Sciatic nerve (tissue), 2 donors: ENCODE data around the gene ERO1B. TPM values are rescaled to one million over a fixed set of nuclear protein-coding genes. Genes with fewer than 3 reads are reported as not detected.

Experiments
- ATAC-seq: fragments of 200-7000 bp; cut with Tn5 transposase; one replicate; pipeline ENCODE4 v1.9.1; 2020; ENCODE audit warnings: mild to moderate bottlenecking, moderate library complexity
- DNase-seq: peaks from one replicate; pipeline ENCODE4 v3.0.0-alpha.2; 2020; ENCODE audit warnings: low spot score
- intact Hi-C: fragments of 100-400 bp; cut with DNase I; formaldehyde crosslinking; loops from one replicate; pipeline ENCODE4 v1.14.2; 2022
- total RNA-seq: library from RNA; stranded (reverse); fragmentation: NEBNext Ultra II Directional; extraction: Animal tissue kit (Norgen Biotek cat#: 25700); gene quantifications from one replicate; pipeline ENCODE4 v1.2.1, GENCODE V29; 2021
- donor health status: DM: no; HTN: no; CAD: no.
- donor health status: DM: no; HTN: no; CAD: no.

ERO1B gene
- total RNA-seq, 1 donor from 2014 or later = 10.6 TPM

- ATAC-seq (no peak), DNase-seq (no peak)
- intact Hi-C loops = no loop called here
Observed at GRCh38 chr1:236302941-236303340, 21.2 kb upstream of the ERO1B start.

DNA sequence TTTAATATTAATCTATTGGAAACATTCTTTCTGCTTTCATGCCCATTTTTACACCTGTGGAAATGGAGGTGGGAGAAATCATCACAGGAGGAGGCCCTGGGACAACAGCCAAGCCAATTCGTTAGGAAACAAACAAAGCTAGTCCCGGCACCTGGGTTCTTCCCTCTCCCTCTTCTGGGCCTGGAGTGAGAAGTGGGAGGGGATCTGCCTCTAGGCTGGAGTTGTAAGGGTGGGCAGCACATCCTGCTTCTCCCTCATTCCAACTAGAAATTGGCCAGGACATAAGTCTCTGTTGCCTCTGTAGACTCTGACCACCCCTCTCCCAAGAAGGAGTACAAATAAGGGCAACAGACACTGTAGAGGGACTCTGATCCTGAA is 20.2 kb upstream of the ERO1B start:
- DNase-seq = no peak
- ATAC-seq = no peak
- intact Hi-C loops = no loop called here

GRCh38 chr1:236301080-236301957 is 19.6 kb upstream of the ERO1B start:
- DNase-seq (no peak), ATAC-seq (no peak)
- intact Hi-C loops = no loop called here

DNA sequence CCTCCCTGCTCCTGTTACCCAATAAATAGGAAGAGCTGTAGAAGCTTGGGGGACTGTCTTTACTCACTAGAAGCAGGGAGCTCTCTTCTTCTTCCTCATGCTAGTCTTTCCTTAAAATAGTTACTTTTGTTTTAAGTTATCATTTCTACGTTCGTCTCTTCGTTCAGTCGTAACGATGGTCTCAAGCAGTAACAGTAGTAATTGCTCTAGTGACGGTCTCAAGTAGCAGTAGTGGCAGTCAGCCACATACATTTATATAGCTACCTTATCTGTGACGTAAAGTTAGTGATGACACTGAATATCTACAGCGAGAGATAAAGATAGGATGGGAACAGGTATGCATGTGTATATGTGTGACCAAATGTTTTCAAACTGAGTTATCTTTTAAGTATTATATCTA is 15.4 kb upstream of the ERO1B start:
- ATAC-seq (no peak), DNase-seq (no peak)
- intact Hi-C loops = no loop called here

DNA sequence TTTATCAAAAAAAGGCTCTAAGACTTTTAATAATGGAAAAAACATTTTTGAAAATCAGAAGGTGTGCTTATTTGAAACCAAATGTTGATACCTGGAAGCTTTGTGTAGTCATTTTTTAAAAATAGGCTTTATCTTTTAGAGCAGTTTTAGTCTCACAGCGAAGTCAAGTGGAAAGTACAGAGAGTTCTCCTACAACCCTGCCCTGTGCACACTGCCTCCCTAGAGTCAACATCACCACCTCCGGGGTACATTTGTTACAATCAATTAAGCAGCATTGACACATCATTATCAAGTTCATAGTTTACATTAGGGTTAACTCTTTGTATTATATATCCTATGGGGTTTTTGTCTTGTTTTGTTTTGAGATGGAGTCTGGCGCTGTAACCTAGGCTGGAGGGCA is 10.7 kb upstream of the ERO1B start:
- DNase-seq = no peak
- intact Hi-C loops = no loop called here
- no peak for ATAC-seq

GRCh38 chr1:236289492-236290131 is 7.9 kb upstream of the ERO1B start:
- no peak for ATAC-seq
- intact Hi-C loops = no loop called here

DNA sequence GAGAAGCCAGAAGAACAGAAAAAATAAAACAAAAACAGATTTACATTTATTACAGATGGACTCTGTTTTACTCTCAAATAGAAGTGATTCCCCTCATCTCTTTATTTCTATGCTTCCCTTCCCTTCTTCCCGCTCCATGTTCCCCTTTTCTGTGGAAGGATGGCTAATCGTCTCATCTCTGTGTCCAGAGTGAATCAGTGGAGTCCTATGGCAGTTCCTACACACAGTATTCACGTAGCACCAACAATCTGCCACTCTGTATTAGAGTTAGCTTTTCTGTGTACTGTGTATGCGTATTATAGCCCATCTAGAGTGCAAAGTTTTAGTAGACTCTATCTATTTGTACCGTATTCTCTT is 6.8 kb upstream of the ERO1B start:
- ATAC-seq (no peak), DNase-seq (no peak)
- intact Hi-C loops = no loop called here

More at GRCh38 chr1:236289492-236290131, 7.9 kb upstream of the ERO1B start:
- no peak for DNase-seq

DNA sequence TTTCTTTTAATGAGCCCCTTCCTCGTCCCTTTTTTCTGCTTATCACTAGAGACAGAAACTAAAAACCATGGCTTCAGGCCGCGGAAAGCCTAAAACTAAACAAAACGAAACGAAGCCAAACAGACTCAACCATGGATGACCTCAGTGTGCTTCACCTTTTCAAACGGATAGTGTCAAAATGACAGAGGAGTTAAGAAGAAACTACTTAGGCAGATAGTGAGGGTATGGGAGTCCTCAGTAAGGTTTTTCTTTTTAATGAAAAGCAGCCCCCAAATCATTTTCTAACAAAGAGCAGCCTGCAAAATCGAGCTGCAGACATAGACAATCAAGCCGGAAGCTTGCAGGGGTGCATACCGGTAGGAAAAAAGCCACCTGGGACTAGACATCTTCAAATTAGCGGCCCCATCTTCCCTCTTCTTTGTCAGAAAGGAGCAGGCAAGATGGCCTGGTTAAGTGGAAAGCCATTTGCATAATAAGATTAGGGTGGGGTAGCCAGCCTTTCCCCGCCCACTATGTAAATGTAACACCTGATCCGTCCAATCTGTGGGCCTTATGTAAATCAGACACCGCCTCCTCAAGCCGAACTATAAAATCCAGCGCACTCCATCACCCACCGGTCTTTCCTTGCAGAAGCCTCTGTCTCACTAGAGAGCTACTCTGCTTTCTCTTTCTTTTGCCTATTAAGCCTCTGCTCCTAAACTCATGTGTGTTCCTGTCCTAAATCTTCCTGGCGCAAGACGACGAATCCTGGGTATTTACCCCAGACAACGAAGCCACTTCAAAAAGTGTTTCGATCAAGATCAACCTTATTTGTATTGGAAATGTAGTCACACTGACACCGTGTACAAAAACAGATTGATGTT is 6.2 kb upstream of the ERO1B start:
- ATAC-seq = no peak
- no peak for DNase-seq
- intact Hi-C loops = no loop called here

DNA sequence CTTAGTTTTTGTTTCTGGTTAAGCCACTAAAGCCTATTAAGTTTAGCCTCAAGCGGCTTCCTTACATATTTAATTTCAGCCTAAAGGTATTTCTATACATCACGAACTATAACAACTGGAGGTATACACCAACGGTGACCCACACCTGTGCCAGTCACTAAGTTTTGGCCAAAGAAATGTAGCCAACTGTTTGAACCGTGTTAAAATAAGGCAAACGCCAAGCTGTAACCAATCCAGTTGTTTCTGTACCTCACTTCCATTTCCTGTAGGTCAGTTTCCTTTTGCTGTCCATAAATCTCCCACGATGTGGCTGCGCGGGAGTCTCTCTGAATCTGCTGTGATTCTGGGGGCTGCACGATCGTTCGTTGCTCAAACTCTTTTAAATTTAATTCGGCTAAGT is 5.6 kb upstream of the ERO1B start:
- ATAC-seq (no peak), DNase-seq (no peak)
- intact Hi-C loops = no loop called here

GRCh38 chr1:236284291-236284721 is 2.5 kb upstream of the ERO1B start:
- no peak for ATAC-seq
- no peak for DNase-seq
- intact Hi-C loops = no loop called here

- DNase-seq = no peak
- intact Hi-C loops = no loop called here
Observed at GRCh38 chr1:236282719-236283118, 961 bp upstream of the ERO1B start.

GRCh38 chr1:236282425-236282716 is 613 bp upstream of the ERO1B start:
- intact Hi-C loops = no loop called here
- no peak for ATAC-seq
- DNase-seq = no peak

More at GRCh38 chr1:236282719-236283118, 961 bp upstream of the ERO1B start:
- ATAC-seq = no peak

DNA sequence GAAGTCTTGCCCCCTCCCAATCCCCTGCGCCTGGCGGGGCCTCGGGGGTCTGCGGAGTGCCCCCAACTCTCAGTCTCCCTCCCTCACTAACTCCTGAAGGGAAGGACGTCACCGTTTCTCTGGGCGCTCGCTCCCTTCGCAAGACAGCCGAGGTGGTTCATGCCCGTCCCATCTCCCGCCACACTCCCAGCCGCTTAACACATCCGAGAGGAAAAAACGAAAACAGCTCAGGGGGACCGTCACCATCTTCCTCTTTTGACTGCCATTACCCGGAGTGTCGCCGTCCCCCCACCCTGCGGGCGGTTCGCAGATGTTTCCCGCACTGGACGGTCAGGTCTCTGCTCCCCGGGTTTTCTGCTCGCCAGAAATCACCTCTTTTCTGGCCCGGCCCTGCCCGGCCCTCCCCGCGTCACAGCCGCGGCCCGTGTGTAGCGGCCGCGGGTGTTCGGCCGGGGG is 532 bp downstream of the ERO1B start:
- DNase-seq (peak; percentile 69), ATAC-seq (peak; percentile 65)
- intact Hi-C loops = no loop called here

- intact Hi-C loops = no loop called here
Observed at GRCh38 chr1:236280438-236281197, 1.1 kb downstream of the ERO1B start.

DNA sequence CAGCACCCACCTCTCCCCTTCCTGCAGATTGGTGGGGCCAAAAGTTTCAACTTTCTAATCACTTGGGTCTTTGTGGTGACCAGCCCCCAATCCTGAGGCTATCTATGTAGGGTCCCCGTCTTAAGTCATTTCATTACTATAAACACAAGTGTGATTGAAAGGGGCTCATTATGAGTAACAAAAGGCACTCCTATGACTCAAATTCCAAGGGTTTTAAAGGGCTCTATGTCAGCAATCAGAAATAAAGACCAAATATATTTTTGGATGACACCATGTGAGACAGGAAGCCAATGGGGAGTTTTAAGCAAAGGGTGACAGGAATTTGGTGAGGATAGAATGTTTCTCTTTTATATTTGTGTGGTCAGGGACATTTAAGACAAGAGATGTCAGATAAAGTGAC is 6.2 kb downstream of the ERO1B start:
- ATAC-seq = no peak
- intact Hi-C loops = no loop called here

More at GRCh38 chr1:236280438-236281197, 1.1 kb downstream of the ERO1B start:
- DNase-seq (no peak), ATAC-seq (no peak)

GRCh38 chr1:236275061-236275460 is 6.7 kb downstream of the ERO1B start:
- no peak for ATAC-seq
- intact Hi-C loops = no loop called here
- DNase-seq = no peak

More for the DNA sequence above, 6.2 kb downstream of the ERO1B start:
- no peak for DNase-seq

DNA sequence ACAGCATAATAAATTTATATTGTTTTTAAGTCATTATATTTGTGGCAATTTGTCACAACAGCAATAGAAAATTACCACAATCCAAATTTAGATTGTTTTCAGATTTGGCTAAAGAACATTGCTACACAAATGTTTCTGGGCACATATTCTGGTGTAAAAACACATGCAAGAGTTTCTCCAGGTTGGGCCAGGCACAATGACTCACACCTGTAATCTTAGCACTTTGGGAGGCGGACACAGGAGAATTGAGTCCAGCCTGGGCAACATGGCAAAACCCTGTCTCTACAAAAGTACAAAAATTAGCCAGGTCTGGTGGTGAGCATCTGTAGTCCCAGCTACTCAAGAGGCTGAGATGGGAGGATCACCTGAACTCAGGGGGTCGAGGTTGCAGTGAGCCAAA is 8.4 kb downstream of the ERO1B start:
- no peak for ATAC-seq

DNA sequence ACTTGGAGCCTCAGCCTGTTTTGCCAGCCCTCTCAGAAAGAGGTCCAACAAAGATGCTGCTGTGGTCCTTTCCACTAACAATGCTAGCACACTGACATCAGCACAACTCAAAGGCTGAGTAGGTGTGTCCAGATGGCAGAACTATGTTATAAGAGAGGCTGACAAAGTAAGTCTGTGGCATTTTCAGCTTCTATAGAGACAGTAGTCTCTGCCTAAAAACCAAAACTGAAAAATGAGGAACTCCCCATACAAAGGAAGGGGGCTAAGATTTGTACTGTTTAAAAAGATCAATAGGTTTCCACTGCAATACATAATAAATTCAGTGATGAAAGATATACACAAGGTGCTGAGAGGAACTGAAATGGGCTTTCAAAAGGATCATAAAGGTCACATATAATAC is 12.3 kb downstream of the ERO1B start:
- DNase-seq (no peak), ATAC-seq (no peak)
- intact Hi-C loops = no loop called here

More for the DNA sequence above, 8.4 kb downstream of the ERO1B start:
- no peak for DNase-seq
- intact Hi-C loops = no loop called here

DNA sequence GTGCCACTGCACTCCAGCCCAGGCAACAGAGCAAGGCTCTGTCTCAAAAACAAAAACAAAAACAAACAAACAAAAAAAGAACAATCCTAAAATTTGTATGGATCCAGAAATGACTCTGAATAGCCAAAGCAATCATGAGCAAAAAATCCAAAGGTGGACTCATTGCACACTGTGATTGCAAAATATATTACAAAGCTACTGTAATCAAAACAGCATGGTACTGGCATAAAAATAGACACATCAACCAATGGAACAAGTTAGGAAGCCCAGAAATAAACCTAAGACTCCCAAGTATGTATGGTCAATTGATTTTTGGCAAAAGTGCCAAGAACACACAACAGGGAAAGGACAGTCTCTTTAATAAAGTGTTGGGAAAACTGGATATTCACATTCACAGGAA is 19.9 kb downstream of the ERO1B start:
- ATAC-seq (no peak), DNase-seq (no peak)
- intact Hi-C loops = no loop called here
